Esophagus mucosa (tissue), 1 donor: ENCODE results near the gene RPUSD3. TPM values are rescaled to one million over a fixed set of nuclear protein-coding genes. Genes with fewer than 3 reads are reported as not detected.

ENCODE experiments used
- ATAC-seq: fragments of 200-7000 bp; cut with Tn5 transposase; one replicate; pipeline ENCODE4 v1.9.1; 2020
- total RNA-seq: library from RNA; stranded (reverse); gene quantifications from one replicate; pipeline ENCODE4 v1.2.4, GENCODE V29; 2023
- donor health status: DM: yes; HTN: yes; CAD: no.

RPUSD3 gene
- total RNA-seq, 1 donor from 2014 or later, result 29.1 TPM

DNA sequence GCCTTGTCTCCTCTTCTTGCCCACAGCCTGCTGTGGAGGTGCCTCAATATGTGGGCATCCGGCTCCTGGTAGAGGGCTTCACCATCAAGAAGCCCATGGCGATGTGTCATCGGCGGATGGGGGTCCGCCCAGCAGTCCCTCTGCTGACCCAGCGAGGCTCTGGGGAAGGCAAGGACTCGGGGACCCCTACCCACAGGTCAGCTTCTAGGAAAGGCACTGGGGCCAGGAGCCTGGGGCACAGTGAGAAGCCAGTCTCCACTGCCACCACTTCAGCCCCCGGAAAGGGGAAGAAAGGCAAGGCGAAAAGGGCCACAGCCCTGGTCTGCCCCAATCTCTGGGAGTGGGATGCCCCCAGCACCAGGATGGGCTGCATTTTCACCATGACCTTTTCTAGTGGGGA lies 10.7 kb downstream of the RPUSD3 start:
- no peak for ATAC-seq

DNA sequence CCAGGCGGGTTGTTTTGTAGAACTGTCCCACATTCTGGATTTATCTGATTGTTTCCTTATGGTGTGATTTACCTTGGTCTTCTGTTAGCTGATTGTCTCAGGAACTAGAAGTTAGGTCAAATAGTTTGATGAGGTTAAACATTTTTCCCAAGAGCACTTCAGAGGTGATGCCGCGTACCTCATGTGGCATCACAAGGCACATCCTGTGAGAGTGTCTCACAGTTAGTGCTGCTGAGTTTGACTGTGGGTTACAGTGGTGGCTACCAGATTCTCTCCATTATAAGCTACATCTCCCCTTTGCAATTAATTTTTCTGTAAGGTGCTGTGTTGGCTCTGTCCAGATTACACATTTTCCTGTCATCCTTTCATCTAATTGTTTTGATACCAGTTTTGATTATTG lies 12.6 kb downstream of the RPUSD3 start:
- ATAC-seq, result no peak

DNA sequence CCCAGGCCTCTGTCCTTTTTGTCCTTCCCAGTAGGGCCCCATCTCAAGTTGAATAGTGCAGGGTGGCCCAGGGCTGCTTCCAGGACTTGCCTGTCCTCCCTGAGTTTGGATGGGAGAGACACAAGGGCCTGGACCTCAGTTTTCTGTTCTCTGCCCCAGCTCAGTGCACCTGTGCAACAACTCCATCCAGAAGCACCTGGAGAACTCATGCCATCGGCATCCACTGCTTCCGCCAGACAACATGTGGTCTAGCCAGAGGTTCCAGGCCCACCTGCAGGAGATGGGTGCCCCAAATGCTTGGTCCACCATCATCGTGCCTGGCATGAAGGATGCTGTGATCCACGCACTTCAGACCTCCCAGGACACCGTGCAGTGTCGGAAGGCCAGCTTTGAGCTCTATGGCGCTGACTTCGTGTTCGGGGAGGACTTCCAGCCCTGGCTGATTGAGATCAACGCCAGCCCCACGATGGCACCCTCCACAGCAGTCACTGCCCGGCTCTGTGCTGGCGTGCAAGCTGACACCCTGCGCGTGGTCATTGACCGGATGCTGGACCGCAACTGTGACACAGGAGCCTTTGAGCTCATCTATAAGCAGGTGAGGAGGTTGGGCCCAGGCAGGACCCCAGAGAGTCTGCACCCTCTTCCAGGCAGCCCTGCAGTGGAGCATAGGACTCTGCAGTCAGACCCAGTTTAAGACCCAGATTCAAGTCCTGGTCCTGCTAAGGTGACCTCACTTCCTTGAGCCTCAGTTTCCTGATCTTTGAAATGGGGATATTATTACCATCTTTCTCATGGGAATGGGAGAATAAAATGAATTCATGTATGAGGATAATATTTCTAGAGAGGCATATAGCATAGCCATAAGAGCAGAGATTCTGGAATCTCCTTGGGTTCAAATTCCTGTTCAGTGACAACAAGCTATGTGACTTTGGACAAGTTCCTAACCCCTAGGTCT lies 14.7 kb downstream of the RPUSD3 start:
- ATAC-seq, result no peak

DNA sequence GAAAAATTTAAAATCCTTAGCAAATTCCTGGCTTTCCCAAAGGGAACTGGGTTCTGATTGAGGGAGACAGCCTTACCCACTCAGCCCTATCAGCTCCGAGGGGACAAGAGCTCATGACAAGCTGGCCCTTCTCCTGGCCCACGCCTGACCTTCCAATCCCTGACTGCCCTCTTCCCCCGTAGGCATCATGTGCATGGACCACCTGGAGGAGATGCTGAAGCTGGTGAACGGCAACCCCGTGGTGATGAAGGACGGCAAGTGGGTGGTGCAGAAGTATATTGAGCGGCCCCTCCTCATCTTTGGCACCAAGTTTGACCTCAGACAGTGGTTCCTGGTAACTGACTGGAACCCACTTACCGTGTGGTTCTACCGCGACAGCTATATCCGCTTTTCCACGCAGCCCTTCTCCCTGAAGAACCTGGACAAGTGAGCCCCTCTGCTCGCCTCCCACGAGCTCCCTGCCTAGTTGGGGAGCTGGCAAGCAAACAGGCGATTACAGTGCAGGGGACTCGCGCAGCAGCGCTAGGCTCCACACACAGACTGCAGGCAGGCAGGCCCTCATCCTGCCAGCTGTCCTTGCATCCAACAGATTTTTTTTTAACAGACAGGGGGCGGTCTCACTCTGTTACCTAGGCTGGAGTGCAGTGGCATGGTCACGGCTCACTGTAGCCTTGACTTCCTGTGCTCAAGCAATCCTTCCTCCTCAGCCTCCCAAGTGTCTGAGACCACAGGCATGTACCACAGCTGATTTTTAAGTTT lies 16.8 kb downstream of the RPUSD3 start:
- peak; percentile 35 for ATAC-seq

DNA sequence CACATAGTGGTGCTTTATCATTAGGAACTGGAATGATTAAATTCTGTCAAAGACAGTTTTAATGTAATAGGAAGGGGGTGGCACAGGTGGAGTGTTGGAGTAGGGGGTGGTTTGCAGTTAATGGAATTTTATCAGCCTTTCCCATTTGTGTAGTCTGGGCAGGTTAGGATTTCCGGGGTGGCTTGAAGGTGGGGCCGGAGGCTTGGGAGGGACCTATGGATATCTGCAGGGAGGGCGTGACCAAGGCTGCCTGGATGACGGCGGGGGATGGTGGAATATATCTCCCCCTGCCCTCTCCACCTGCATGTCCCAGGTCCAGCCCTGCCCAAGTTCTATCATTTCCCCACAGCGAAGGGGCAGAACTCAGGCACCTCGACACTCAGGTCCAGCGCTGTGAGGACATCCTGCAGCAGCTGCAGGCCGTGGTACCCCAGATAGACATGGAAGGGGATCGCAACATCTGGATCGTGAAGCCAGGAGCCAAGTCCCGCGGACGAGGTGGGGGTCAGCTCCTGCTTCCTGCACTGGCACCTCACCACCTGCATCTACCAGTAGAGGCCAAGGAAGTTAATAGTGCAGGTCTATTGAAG lies 18.3 kb downstream of the RPUSD3 start:
- no peak for ATAC-seq

DNA sequence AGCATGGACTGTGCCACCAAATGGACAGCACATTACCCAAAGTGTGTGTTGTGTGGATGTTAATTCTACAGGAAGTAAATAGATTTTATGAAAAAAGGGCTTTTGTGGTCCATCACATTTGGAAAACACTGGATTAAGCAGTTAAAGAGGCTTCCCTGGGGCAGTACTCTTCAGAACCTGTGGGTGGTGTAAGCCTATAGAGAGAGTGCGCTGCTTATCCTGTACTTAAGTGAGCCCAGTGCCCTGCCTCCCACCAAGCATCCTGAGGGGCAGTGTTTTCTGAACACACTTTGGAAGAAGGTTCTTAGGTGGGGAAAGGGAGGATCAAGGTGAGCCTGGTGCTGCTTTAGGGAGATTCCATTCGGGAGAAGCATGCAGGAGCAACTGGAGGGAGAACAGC lies 22.9 kb downstream of the RPUSD3 start:
- peak; percentile 48 for ATAC-seq

DNA sequence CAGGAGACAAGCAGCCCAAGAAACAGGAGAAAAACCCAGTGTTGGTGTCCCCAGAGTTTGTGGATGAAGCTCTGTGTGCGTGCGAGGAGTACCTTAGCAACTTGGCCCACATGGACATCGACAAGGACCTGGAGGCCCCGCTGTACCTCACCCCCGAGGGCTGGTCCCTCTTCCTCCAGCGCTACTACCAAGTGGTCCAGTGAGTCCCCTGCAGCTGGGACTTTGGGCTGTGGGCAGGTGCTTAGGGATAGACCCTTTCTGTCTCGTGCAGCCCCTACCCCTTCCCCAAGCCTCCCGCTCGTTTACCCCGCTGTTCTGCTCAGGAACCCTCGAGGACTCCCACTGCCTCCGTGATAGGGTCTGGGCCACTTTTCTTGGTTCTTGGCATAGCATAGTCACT lies 23.3 kb downstream of the RPUSD3 start:
- ATAC-seq, result peak; percentile 22

DNA sequence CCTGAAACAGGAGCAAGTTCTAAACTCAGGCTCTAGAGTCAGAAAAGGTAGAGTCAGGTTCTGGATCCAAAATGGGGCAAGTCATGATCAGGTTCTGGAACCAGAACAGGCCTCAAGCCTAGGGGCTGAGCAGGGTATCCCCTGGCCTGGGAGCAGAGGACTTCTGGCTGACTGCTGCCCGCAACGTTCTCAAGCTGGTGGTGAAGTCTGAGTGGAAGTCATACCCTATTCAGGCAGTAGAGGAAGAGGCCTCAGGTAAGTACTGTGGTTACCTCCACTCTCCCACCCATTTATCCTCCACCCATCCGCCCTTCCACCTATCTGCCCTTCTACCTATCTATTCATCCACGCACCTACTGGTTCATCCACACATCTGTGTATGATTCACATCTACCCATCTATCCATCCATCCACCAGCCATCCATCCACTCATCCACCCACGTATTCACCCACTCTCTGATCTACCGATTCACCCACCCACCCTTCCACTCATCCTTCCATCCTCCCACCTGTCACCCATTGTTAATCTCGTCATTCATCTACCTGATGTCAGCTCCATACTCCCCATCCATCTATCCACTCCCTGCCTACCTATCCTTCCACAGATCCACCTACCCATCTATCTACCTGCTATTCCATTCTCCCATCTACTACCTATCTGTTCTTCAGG lies 25.0 kb downstream of the RPUSD3 start:
- ATAC-seq, result no peak

DNA sequence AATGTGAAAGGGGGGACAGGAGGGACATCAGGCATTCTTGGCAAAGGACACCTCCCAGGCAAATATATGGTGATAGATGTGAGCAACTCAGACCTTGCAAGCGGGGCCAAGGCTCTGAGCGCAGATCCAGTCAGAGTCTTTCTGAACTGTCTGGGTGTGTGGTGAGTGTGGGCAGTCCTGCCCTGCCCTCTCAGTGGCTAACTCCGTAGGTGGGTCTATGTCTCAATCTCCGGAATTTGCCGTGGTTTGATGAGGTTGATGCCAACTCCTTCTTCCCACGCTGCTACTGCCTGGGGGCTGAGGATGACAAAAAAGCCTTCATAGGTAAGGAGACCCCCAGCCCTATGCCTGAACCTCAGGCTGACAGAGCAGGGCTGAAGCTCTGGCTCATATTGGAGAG lies 26.4 kb downstream of the RPUSD3 start:
- ATAC-seq, result no peak

DNA sequence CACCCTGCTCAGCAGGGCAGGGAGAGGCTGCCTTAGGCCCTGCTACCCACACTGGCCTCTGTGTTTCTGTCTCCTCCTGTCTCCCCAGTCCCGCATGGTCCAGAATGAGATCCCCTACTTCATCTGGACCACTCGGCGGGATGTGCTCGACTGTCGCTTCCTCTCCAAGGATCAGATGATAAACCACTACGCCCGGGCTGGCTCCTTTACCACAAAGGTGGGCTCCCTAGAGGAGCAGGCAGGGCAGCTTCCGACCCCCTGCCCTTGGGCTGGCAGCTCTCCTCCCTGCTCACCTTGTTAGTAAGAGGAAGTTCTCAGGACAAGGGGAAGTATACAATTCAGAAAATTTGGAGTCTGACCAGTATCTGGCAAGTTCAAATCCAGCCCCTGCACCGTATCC lies 27.8 kb downstream of the RPUSD3 start:
- ATAC-seq, result no peak

DNA sequence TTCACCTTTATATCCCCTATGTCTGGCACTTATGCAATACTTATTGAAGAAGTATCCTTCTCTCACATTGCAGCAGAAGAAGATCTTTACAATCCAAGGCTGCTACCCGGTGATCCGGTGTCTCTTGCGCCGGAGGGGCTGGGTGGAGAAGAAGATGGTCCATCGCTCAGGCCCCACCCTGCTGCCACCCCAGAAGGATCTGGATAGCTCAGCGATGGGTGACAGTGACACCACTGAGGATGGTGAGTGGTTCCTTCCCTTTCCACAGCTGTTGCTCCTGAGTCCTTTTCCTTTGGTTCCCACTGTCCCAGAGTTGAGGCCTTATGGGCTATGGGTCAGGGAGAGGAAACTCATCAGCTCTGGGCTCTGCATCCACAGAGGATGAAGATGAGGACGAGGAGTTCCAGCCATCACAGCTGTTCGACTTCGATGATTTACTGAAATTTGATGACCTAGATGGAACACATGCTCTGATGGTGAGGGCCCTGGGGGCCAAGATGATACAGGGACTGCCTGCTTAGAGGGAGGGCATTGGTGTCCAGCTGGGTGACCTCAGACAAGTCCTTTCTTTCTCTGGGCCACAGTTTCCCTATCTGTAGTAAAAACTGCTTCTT lies 30.8 kb downstream of the RPUSD3 start:
- no peak for ATAC-seq

DNA sequence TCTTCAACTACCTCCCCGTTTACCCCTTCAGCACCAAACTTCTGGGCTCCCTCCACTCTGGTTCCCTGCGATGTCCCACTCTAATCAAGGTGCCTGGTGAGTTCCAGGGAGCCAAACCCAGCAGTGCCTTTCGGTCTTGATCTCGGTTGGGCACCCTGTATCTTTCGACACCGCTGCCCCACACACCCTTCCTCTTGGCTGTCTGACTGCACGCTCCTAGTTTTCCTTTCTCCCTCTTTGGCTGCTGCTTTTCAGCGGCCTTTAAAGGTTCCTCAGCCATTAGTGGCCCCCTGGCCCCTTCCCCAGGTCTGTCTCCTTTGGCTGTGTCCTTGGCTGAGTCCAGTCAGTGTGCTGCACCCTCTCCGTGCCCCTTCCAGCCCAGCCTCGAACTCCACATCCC lies 33.0 kb downstream of the RPUSD3 start:
- ATAC-seq, result no peak

DNA sequence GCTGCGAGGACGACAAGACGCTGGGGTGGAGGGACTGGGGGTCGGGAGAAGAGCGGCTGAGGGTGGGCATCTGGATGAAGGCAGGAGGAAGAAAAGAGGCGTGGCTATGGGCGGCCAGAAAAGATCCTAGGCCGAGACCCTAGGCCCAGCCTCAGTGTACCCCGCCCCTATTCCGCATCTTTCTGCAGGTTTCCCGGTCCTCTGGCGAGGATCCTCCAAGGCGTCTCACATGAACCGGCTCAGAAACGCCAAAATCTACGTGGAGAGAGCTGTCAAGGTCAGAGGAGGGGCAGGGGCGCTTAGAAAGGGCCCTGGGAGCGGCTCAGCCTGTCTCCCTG lies 33.4 kb downstream of the RPUSD3 start:
- peak; percentile 3 for ATAC-seq

DNA sequence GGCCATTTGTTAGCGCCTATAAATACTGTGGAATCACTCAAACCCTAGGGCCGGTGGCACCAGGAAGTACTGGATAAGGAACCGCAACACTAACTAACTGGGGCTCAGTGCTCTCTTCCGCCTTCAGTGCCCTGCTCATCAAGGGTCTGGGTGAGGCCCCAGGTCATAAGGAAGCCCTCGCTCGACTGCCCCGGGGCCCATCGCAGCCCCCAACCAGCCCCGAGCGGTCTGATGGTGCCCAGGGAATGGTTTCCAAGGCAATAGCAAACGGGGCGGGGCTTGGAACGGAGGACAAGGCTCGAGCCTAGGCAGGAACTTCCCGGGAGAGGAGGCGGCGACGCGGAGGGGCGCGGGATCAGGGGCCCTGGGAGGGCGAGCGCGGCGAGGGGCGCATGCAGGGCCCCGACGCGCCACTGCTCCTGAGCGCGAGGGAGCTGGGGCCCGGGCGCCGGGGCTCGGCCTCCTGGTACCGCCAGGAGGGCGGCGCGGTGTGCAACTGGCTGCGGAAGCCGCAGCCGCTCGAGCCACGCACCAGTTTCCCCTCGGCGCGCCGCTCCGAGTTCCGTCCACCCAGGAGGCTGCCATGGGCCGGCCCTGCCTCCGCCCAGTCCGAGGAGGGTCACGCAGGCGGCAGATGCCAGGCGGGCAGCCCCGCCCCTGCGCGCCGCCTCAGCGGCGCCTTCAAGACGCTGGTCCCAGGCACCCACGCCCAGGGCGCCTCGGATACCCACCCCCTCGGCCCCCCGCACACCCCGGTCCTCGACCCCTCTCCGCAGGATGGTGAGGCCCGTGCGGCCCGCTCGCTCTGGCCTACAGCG lies 34.0 kb downstream of the RPUSD3 start, which contains the start of gene TTLL3:
TTLL3 (plus strand) TSS at position 648 of the 818 bp plus-strand sequence. CDS start 400 bp downstream, outside the sequence.
- peak; percentile 71 for ATAC-seq

DNA sequence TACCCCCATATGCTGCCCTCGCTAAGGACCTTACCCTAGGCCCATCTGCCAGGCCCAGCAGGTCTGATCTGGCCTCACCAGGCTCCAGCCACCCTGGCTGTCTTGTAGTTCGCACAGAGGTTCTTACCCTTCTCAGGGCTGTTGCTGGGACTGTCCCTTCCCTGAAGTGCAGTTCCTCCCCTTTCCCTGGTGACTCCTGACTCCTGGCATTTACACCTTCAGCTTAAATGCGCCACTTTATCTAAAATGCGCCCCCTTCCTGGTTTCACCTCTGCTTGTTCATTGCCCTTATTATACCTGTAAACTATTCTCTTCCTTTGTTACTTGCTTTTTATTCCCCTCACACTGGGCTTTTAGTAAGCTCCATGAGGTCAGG lies 34.6 kb downstream of the RPUSD3 start:
- peak; percentile 41 for ATAC-seq

DNA sequence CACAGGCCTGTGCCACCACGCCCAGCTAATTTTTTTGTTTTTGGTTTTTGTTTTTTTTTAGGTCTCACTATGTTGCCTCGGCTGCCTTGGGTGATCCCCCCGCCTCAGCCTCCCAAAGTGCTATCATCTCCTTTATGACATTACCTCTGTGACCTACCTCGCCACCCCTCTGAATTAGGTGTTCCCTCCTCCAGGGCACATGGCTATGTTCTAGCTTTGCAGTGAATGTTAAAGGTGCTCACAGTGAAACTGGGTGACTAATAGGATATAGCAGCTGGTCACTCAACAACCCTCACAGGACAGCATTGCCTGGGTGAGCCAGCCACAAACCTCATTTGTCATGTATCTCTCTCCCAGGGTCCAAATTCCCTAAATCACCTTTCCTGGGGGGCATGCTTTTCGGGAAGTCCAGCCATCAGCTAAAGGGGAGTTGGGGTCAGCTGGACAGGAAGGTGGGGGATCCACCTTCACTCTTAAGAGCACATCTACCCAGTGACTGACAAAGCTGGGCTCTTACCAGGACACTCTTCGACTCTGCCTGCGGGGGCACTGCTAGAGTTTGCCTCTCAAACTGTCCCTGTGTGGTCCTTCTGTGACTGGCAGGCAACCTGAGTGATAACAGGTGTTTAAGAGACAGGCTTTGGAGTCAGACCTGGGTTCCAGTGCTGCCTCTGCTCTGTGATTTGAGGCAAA lies 35.3 kb downstream of the RPUSD3 start:
- ATAC-seq, result peak; percentile 40

DNA sequence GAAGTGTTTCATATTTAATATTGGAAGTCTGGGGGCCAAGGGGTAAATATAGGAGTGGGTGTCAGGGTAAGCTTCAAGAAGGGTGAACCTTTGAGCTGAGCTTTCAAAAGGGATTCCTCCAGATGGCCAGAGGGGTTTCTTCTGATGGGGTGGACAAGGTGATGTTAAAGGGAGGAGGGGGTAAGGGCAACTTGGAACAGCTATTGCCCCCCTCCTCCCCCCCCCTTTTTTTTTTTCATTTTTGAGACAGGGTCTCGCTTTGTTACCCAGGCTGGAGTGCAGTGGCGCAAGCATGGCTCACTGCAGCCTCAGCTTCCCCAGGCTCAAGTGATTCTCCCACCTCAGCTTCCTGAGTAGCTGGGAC lies 35.8 kb downstream of the RPUSD3 start:
- no peak for ATAC-seq

DNA sequence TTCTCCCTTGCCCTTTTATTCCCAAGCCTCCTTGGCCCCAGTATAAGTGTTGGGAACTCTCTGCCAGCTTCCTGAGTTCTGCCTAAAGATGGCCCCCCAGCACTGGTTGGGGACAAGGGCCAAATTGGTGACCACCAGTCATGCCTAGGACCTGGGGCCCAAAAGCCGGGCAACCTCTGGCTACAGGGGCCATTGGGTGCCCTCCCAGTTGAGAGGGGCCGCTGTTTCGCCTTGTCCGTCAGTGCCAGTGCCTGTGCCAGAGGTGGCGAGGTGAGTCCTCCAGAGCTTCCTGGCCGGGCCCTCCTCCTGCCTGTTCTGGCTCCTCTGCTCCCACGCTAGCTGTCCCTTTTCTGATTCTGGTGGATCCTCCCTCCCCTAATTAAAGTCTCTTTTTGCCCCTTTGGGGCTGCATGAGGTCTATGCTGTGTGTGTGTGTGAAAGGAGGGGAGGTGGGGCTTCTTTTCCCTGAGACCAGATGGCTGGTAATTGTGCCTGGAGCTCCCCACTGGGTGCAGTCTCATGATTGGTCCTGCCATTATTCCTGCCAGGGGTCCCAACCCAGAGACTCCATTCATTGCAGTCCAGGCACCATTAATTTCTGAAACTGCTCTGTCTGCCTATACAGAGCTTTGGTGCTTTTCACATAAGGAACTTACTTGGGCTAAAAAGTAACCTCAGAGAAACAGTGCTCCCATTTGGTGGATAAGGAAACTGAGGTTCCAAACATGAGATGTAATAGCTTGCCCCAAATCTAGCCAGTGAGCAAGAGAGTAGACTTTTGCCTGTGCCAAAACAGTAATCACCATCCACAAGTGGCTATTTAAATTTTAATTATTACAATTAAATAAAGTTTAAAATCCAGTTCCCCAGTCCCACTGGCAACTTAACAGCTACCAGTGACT lies 36.9 kb downstream of the RPUSD3 start:
- no peak for ATAC-seq

DNA sequence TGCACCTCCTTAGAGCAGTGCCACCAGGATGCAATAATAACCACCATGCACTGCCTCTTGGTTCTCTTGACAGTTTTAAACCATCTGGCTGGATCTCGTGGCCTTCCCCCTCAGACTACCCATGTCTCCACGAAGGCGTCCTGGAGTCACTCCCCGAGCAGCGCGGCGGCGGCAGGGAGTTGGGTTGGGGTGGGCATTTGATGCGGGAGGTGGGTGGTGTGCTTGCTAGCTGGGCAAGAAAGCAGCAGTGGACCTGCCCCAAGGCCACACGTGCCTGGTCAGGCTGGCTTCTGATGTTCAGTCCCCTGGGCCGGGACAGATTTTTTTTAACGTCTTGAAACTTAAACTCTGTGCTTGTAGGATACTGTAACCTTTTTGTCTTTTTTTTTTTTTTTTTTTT lies 37.7 kb downstream of the RPUSD3 start:
- no peak for ATAC-seq

DNA sequence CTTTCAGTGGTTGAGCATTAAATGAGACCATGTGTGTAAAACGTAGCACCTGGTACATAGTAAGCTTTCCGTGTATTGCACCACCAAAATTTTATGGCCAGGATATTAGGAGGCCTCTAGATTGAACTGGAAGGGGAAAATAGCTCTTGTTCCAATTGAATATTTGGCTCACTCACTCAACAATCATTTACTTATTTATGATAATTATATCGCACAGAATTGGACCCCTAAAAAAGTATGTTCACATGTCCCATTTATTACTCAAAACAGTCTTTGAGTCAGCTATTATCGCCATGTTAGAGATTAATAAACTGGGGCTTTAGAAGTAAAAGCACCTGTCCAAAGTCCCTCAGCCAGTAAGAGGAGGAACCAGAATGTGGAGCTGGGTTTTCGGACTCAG lies 38.8 kb downstream of the RPUSD3 start:
- ATAC-seq, result no peak
